ENCODE results near the gene ARFGAP3. TPM values are rescaled to one million over a fixed set of nuclear protein-coding genes. Genes with fewer than 3 reads are reported as not detected.
"Not testable (repeated sequence)": the region's sequence is repeated elsewhere in the genome, so short reads cannot be mapped to it uniquely, and the experiment has no call there.

The ARFGAP3 gene
- polyA plus RNA-seq, 1 experiment, result 69.4 TPM

- H3K4me3 ChIP-seq (ENCODE audit: low read depth, low read length), result no peak overlapping the region
- H3K9me3 ChIP-seq (ENCODE audit: control insufficient read depth, insufficient read depth, low read length), result no peaks in the 10 kb centered on the region; the same call in 1 of the 2 replicates
- DNase-seq (ENCODE audit: low read depth, low spot score), result no peak
- POLR2A ChIA-PET, result no interaction called here
- no peak overlapping the region for H3K27ac ChIP-seq (ENCODE audit: low read depth, low read length)
- TF ChIP-seq CTCF (IDR thresholded peaks at IDR 0.05; ENCODE audit: low read depth, low read length), result no peak
- H3K27me3 ChIP-seq (ENCODE audit: control insufficient read depth, insufficient read depth, low read length), result no peaks in the 10 kb centered on the region
- CTCF ChIA-PET, result no interaction called here
These were observed 96.1 kb downstream of the ARFGAP3 start for GRCh38 chr22:42760806-42761565.

GRCh38 chr22:42758931-42759629 is 98.0 kb downstream of the ARFGAP3 start:
- Histone ChIP-seq H3K9me3 (ENCODE audit: control insufficient read depth, insufficient read depth, low read length) (no peaks in the 10 kb centered on the region; the same call in 1 of the 2 replicates), H3K27ac (ENCODE audit: low read depth, low read length) (no peak overlapping the region), H3K4me3 (ENCODE audit: low read depth, low read length) (no peak overlapping the region), H3K27me3 (ENCODE audit: control insufficient read depth, insufficient read depth, low read length) (no peaks in the 10 kb centered on the region)
- DNase-seq (ENCODE audit: low read depth, low spot score), result no peak
- TF ChIP-seq CTCF (IDR thresholded peaks at IDR 0.05; ENCODE audit: low read depth, low read length), result no peak
- CTCF ChIA-PET, result interaction anchor here (0.7 kb wide), 1 partner anchor 89 kb away, joined by 3 read pairs; no protein-coding TSS in a partner anchor
- POLR2A ChIA-PET, result interaction anchor here (0.6 to 1.3 kb wide), 2 partner anchors 32 to 137 kb away, joined by 5 read pairs; no protein-coding TSS in a partner anchor

- H3K4me3 ChIP-seq (ENCODE audit: low read depth, low read length), result not testable (repeated sequence)
These were observed 101.5 kb downstream of the ARFGAP3 start for GRCh38 chr22:42755553-42755952.

GRCh38 chr22:42755121-42755520 is 102.0 kb downstream of the ARFGAP3 start:
- H3K4me3 ChIP-seq (ENCODE audit: low read depth, low read length); DNase-seq (ENCODE audit: low read depth, low spot score); H3K9me3 ChIP-seq (ENCODE audit: control insufficient read depth, insufficient read depth, low read length); H3K27ac ChIP-seq (ENCODE audit: low read depth, low read length); H3K27me3 ChIP-seq (ENCODE audit: control insufficient read depth, insufficient read depth, low read length): not testable (repeated sequence)
- ChIA-PET CTCF (interaction anchor here (1.2 kb wide), 1 partner anchor 15 kb away, joined by 3 read pairs; no protein-coding TSS in a partner anchor), POLR2A (interaction anchor here (0.6 kb wide), 1 partner anchor 50 kb away, joined by 3 read pairs; no protein-coding TSS in a partner anchor)

More at GRCh38 chr22:42755553-42755952, 101.5 kb downstream of the ARFGAP3 start:
- POLR2A ChIA-PET, result interaction anchor here (0.6 kb wide), 1 partner anchor 51 kb away, joined by 3 read pairs; no protein-coding TSS in a partner anchor
- not testable (repeated sequence) for H3K27me3 ChIP-seq (ENCODE audit: control insufficient read depth, insufficient read depth, low read length); H3K9me3 ChIP-seq (ENCODE audit: control insufficient read depth, insufficient read depth, low read length); DNase-seq (ENCODE audit: low read depth, low spot score); H3K27ac ChIP-seq (ENCODE audit: low read depth, low read length)
- CTCF ChIA-PET, result interaction anchor here (1.2 kb wide), 1 partner anchor 14 kb away, joined by 3 read pairs; no protein-coding TSS in a partner anchor

- Histone ChIP-seq H3K27ac (ENCODE audit: low read depth, low read length) (peak overlapping the region; percentile 21), H3K4me3 (ENCODE audit: low read depth, low read length) (no peak overlapping the region), H3K9me3 (ENCODE audit: control insufficient read depth, insufficient read depth, low read length) (peaks cover 3% of the 10 kb centered on the region; the same call in 1 of the 2 replicates), H3K27me3 (ENCODE audit: control insufficient read depth, insufficient read depth, low read length) (no peaks in the 10 kb centered on the region)
- POLR2A ChIA-PET, result interaction anchor here (0.7 kb wide), 1 partner anchor 72 kb away, joined by 4 read pairs; no protein-coding TSS in a partner anchor
- TF ChIP-seq CTCF (IDR thresholded peaks at IDR 0.05; ENCODE audit: low read depth, low read length), result no peak
- DNase-seq (ENCODE audit: low read depth, low spot score), result no peak
- CTCF ChIA-PET, result no interaction called here
These were observed 102.4 kb downstream of the ARFGAP3 start for GRCh38 chr22:42754658-42755057.
